GM21723 (cell line): ENCODE measurements around the gene OBSCN.

Experiments used
- ATAC-seq: cut with Tn5 transposase; IDR thresholded peaks from one replicate; pipeline ENCODE4 v1.9.1; 2021; ENCODE audit warnings: mild to moderate bottlenecking, moderate library complexity; ENCODE audit not compliant: unreplicated experiment

Gene OBSCN

GRCh38 chr1:228337711-228338520 lies 130.1 kb downstream of the OBSCN start:
- no peak for ATAC-seq

GRCh38 chr1:228338521-228339051 lies 130.7 kb downstream of the OBSCN start:
- ATAC-seq, result no peak

GRCh38 chr1:228339059-228339704 lies 131.3 kb downstream of the OBSCN start:
- ATAC-seq, result no peak

- no peak for ATAC-seq
Observed at GRCh38 chr1:228339766-228340685, 132.2 kb downstream of the OBSCN start.

GRCh38 chr1:228340686-228341449 lies 133.0 kb downstream of the OBSCN start:
- ATAC-seq, result no peak

- ATAC-seq, result no peak
Observed at GRCh38 chr1:228341450-228341813, 133.6 kb downstream of the OBSCN start.

- no peak for ATAC-seq
Observed at GRCh38 chr1:228341814-228342626, 134.2 kb downstream of the OBSCN start.

GRCh38 chr1:228342627-228343190 lies 134.9 kb downstream of the OBSCN start:
- ATAC-seq, result no peak

GRCh38 chr1:228343191-228343661 lies 135.4 kb downstream of the OBSCN start:
- no peak for ATAC-seq

GRCh38 chr1:228344631-228345072 lies 136.8 kb downstream of the OBSCN start:
- ATAC-seq, result no peak

GRCh38 chr1:228345201-228345930 lies 137.5 kb downstream of the OBSCN start:
- no peak for ATAC-seq

GRCh38 chr1:228346731-228347130 lies 138.9 kb downstream of the OBSCN start:
- ATAC-seq, result no peak

GRCh38 chr1:228347181-228347580 lies 139.3 kb downstream of the OBSCN start:
- ATAC-seq, result no peak

GRCh38 chr1:228348708-228349467 lies 141.0 kb downstream of the OBSCN start:
- no peak for ATAC-seq

GRCh38 chr1:228349701-228350171 lies 141.9 kb downstream of the OBSCN start:
- ATAC-seq, result no peak

GRCh38 chr1:228350179-228350742 lies 142.4 kb downstream of the OBSCN start:
- no peak for ATAC-seq
